B cell (primary cell): ENCODE results near the gene EDC4. TPM values are rescaled to one million over a fixed set of nuclear protein-coding genes. Genes with fewer than 3 reads are reported as not detected.

Experiments
- ATAC-seq: fragments of 200-7000 bp; cut with Tn5 transposase; one replicate; pipeline ENCODE4 v1.10.0; 2021; ENCODE audit warnings: low read depth, mild to moderate bottlenecking, moderate number of reproducible peaks, moderate library complexity
- CTCF ChIA-PET: fragments of 350-600 bp; sonication (Branson Sonifier 250); formaldehyde crosslinking; loops from one replicate; lab custom pipeline; 2021; ENCODE audit warnings: antibody characterized with exemption, inconsistent platforms; lab: Charles Lee
- POLR2A ChIA-PET: fragments of 350-600 bp; sonication (Branson Sonifier 250); formaldehyde crosslinking; loops from one replicate; lab custom pipeline; 2021; ENCODE audit warnings: antibody characterized with exemption; lab: Charles Lee
- DNase-seq: peaks from one replicate; pipeline ENCODE4 v3.0.0; 2013
- H2AFZ ChIP-seq: 2 replicates; pipeline ENCODE4 v1.6.1; 2012; ENCODE audit warnings: mild to moderate bottlenecking, low read depth, low read length; ENCODE audit not compliant: insufficient read depth, poor library complexity, severe bottlenecking
- H3K27ac ChIP-seq, 2 donors: 1 replicate in 1 of 2; 2 replicates in 1 of 2; pipeline ENCODE4 v1.5.1; 2012 to 2013; ENCODE audit warnings: low read length in 2 of 2, mild to moderate bottlenecking in 2 of 2, moderate library complexity in 1 of 2
- H3K27me3 ChIP-seq, 4 experiments: fragments of 200-600 bp in 1 of 4; sonication (generic) in 1 of 4; replicated peaks in 1 of 4; 1 replicate in 2 of 4; 2 replicates in 2 of 4; pipeline versions ENCODE4 v1.6.1 to v1.7.0; 2013 to 2016; ENCODE audit warnings: low read length in 3 of 4, mild to moderate bottlenecking in 2 of 4, mixed read lengths in 1 of 4, moderate library complexity in 1 of 4; ENCODE audit not compliant: insufficient read depth in 4 of 4, control insufficient read depth in 3 of 4; ENCODE audit errors: control extremely low read depth in 1 of 4
- H3K36me3 ChIP-seq, 2 experiments: replicated peaks in 1 of 2; 1 replicate in 1 of 2; 2 replicates in 1 of 2; pipeline versions ENCODE4 v1.6.1 to v1.7.1; 2013; ENCODE audit warnings: low read length in 1 of 2; ENCODE audit not compliant: insufficient read depth in 2 of 2, control insufficient read depth in 1 of 2; ENCODE audit errors: control extremely low read depth in 1 of 2, extremely low read depth in 1 of 2
- H3K4me1 ChIP-seq, 2 donors: fragments of 200-600 bp in 1 of 2; sonication (generic) in 1 of 2; 1 replicate in 1 of 2; 2 replicates in 1 of 2; pipeline versions ENCODE4 v1.5.1 to v1.6.1; 2013 to 2017; ENCODE audit warnings: low read length in 2 of 2; ENCODE audit not compliant: control insufficient read depth in 2 of 2, insufficient read depth in 2 of 2
- H3K4me2 ChIP-seq: replicated peaks from 2 replicates; pipeline ENCODE3; 2012; ENCODE audit warnings: mild to moderate bottlenecking, low read depth, low read length; ENCODE audit not compliant: poor library complexity, severe bottlenecking
- H3K4me3 ChIP-seq, 5 experiments: fragments of 200-600 bp in 1 of 5; sonication (generic) in 1 of 5; 1 replicate in 3 of 5; 2 replicates in 2 of 5; pipeline versions ENCODE4 v1.5.1 to v1.7.0; 2011 to 2016; ENCODE audit warnings: low read length in 4 of 5, mild to moderate bottlenecking in 4 of 5, low read depth in 2 of 5, control low read depth in 1 of 5, moderate library complexity in 1 of 5; ENCODE audit not compliant: insufficient read depth in 1 of 5; ENCODE audit errors: control extremely low read depth in 1 of 5, extremely low read depth in 1 of 5
- H3K79me2 ChIP-seq: fragments of 200-600 bp; sonication (generic); one replicate; pipeline ENCODE4 v1.6.0; 2016; ENCODE audit warnings: low read length; ENCODE audit not compliant: control insufficient read depth, insufficient read depth
- H3K9ac ChIP-seq: fragments of 200-600 bp; sonication (generic); 2 replicates; pipeline ENCODE4 v1.6.1; 2017; ENCODE audit warnings: mild to moderate bottlenecking, low read length, moderate library complexity
- H3K9me3 ChIP-seq, 3 donors: one replicate each; pipeline versions ENCODE4 v1.6.1 to v1.7.1; 2013; ENCODE audit warnings: low read length in 2 of 3; ENCODE audit not compliant: control insufficient read depth in 2 of 3, insufficient read depth in 1 of 3; ENCODE audit errors: control extremely low read depth in 1 of 3
- H4K20me1 ChIP-seq: 2 replicates; pipeline ENCODE4 v1.6.0; 2012; ENCODE audit warnings: mild to moderate bottlenecking, low read length; ENCODE audit not compliant: insufficient read depth, control insufficient read depth, poor library complexity, severe bottlenecking
- H3K27ac Mint-ChIP-seq: one replicate; pipeline ENCODE4 v1.8.0; 2021; ENCODE audit warnings: mixed read lengths
- H3K27me3 Mint-ChIP-seq: one replicate; pipeline ENCODE4 v1.8.0; 2021; ENCODE audit warnings: mixed read lengths
- H3K4me1 Mint-ChIP-seq: one replicate; pipeline ENCODE4 v1.8.0; 2021; ENCODE audit warnings: mixed read lengths
- H3K4me3 Mint-ChIP-seq: one replicate; pipeline ENCODE4 v1.8.0; 2021; ENCODE audit warnings: mixed read lengths
- H3K9me3 Mint-ChIP-seq: one replicate; pipeline ENCODE4 v1.8.0; 2022; ENCODE audit warnings: mixed read lengths; ENCODE audit not compliant: insufficient read depth
- EZH2 ChIP-seq: IDR thresholded peaks from 2 replicates; pipeline ENCODE4 v1.6.1; 2012; ENCODE audit warnings: borderline replicate concordance, low read depth, mild to moderate bottlenecking, moderate library complexity, low read length; ENCODE audit not compliant: insufficient read depth, poor library complexity, severe bottlenecking
- WGBS: methylation state at CpG from one replicate; pipeline ENCODE4 v1.1.5; 2013; ENCODE audit warnings: missing lambda C conversion rate; ENCODE audit not compliant: insufficient coverage; 5-methylcytosine and 5-hydroxymethylcytosine counted together
- intact Hi-C: fragments of 100-400 bp; cut with micrococcal nuclease; formaldehyde crosslinking; loops from one replicate; pipeline ENCODE4 v1.10.0; 2022
- polyA plus RNA-seq: library from polyadenylated mRNA; depleted of rRNA; stranded (reverse); fragments of >200 nt; gene quantifications from 2 replicates; pipeline ENCODE4 v1.2.3, GENCODE V29; 2012
- total RNA-seq, 2 donors: library from RNA; stranded (reverse); fragments of 120-200 nt in 1 of 2; gene quantifications; 1 replicate in 1 of 2; 2 replicates in 1 of 2; pipeline versions ENCODE4 v1.2.3 to v1.2.4, GENCODE V29; 2013 to 2022
- TF ChIP-seq, protein P1 (sequence below): fragments of 200-600 bp; IDR thresholded peaks from one replicate; pipeline ENCODE4 v1.8.0; 2022; ENCODE audit warnings: antibody characterized with exemption, mild to moderate bottlenecking

EDC4 gene
- total and polyA plus RNA-seq, 2 donors (not counting 1 experiment from before 2014, with no cell fraction given) = 84.5 to 95.1 TPM

DNA sequence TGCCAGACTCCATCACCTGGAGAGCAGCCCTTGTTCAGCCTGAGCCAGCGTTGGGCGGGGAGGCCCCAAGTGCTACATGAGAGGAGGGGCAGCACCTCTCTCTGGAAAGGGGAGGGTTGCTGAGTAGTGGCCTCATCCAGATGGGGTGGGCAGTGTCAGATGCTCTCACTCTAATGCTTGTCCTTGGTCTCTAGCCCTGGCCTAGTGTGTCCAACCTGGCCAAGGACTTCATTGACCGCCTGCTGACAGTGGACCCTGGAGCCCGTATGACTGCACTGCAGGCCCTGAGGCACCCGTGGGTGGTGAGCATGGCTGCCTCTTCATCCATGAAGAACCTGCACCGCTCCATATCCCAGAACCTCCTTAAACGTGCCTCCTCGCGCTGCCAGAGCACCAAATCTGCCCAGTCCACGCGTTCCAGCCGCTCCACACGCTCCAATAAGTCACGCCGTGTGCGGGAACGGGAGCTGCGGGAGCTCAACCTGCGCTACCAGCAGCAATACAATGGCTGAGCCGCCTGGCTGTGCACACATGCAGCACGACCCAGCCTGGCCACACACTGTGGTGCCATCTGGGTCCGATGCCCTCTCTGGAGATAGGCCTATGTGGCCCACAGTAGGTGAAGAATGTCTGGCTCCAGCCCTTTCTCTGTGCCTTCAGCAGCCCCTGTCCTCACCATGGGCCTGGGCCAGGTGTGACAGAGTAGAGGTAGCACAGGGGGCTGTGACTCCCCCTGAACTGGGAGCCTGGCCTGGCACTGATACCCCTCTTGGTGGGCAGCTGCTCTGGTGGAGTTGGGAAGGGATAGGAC lies 54.5 kb downstream of the EDC4 start:
- Histone ChIP-seq H3K9ac (no peak overlapping the region), H3K4me3 (no peak overlapping the region), H3K27me3 (no peaks in the 10 kb centered on the region), H3K27ac (peak overlapping the region in 1 of 2 donors; percentile 21), H3K79me2 (peaks cover 41% of the 10 kb centered on the region), H4K20me1 (peaks cover 42% of the 10 kb centered on the region), H3K4me1 (peaks cover 9 to 27% of the 10 kb centered on the region in 2 donors), H3K36me3 (peaks cover 0 to 51% of the 10 kb centered on the region in 2 experiments), H2AFZ (no peak overlapping the region), H3K9me3 (no peaks in the 10 kb centered on the region), H3K4me2 (no peak overlapping the region)
- no peak overlapping the region for H3K27ac Mint-ChIP-seq
- H3K4me1 Mint-ChIP-seq = peaks cover 26% of the 10 kb centered on the region
- TF ChIP-seq EZH2 = no peak
- TF ChIP-seq, protein P1, sequence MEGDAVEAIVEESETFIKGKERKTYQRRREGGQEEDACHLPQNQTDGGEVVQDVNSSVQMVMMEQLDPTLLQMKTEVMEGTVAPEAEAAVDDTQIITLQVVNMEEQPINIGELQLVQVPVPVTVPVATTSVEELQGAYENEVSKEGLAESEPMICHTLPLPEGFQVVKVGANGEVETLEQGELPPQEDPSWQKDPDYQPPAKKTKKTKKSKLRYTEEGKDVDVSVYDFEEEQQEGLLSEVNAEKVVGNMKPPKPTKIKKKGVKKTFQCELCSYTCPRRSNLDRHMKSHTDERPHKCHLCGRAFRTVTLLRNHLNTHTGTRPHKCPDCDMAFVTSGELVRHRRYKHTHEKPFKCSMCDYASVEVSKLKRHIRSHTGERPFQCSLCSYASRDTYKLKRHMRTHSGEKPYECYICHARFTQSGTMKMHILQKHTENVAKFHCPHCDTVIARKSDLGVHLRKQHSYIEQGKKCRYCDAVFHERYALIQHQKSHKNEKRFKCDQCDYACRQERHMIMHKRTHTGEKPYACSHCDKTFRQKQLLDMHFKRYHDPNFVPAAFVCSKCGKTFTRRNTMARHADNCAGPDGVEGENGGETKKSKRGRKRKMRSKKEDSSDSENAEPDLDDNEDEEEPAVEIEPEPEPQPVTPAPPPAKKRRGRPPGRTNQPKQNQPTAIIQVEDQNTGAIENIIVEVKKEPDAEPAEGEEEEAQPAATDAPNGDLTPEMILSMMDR = no peak
- H3K27me3 Mint-ChIP-seq = no peaks in the 10 kb centered on the region
- POLR2A ChIA-PET = no interaction called here
- WGBS = 95% methylated on average over 21 of the region's 22 CpGs
- DNase-seq (no peak), ATAC-seq (no peak)
- no peaks in the 10 kb centered on the region for H3K9me3 Mint-ChIP-seq
- CTCF ChIA-PET = interaction anchor here (0.7 to 3.3 kb wide), 4 partner anchors 12 to 257 kb away, joined by 4 to 17 read pairs (median 8); no protein-coding TSS in a partner anchor
- no peak overlapping the region for H3K4me3 Mint-ChIP-seq
- intact Hi-C loops = no loop called here

DNA sequence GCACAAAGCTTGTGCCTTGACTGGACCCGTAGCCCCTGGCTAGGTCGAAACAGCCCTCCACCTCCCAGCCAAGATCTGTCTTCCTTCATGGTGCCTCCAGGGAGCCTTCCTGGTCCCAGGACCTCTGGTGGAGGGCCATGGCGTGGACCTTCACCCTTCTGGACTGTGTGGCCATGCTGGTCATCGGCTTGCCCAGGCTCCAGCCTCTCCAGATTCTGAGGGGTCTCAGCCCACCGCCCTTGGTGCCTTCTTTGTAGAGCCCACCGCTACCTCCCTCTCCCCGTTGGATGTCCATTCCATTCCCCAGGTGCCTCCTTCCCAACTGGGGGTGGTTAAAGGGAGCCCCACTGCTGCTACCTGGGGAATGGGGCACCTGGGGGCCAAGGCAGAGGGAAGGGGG lies 55.3 kb downstream of the EDC4 start:
- Histone ChIP-seq H3K4me2 (no peak overlapping the region), H3K36me3 (peaks cover 2 to 50% of the 10 kb centered on the region in 2 experiments), H2AFZ (no peak overlapping the region), H3K79me2 (peaks cover 38% of the 10 kb centered on the region), H3K9me3 (no peaks in the 10 kb centered on the region), H3K9ac (no peak overlapping the region), H3K4me1 (peaks cover 9 to 27% of the 10 kb centered on the region in 2 donors), H3K27ac (no peak overlapping the region), H3K27me3 (no peaks in the 10 kb centered on the region), H4K20me1 (peaks cover 42% of the 10 kb centered on the region), H3K4me3 (no peak overlapping the region)
- ChIA-PET POLR2A (no interaction called here), CTCF (interaction anchor here (0.5 to 3.6 kb wide), 18 partner anchors 9 to 300 kb away, joined by 3 to 30 read pairs (median 4); partner anchors contain the start of genes LCAT, NRN1L, PSKH1 and PSMB10)
- no peaks in the 10 kb centered on the region for H3K27me3 Mint-ChIP-seq
- H3K9me3 Mint-ChIP-seq = no peaks in the 10 kb centered on the region
- peak overlapping the region; percentile 50 for H3K27ac Mint-ChIP-seq
- peaks cover 26% of the 10 kb centered on the region for H3K4me1 Mint-ChIP-seq
- ATAC-seq = peak; percentile 8
- intact Hi-C loops = loop anchor here (1.0 kb wide), 2 partner anchors 45 to 112 kb away; no protein-coding TSS in a partner anchor
- TF ChIP-seq, protein P1 = no peak
- TF ChIP-seq EZH2 = no peak
- H3K4me3 Mint-ChIP-seq = no peak overlapping the region
- DNase-seq = no peak
- 80% methylated on average over 4 of the region's 7 CpGs for WGBS
